ENCODE results near the gene ARHGAP15. TPM values are rescaled to one million over a fixed set of nuclear protein-coding genes. Genes with fewer than 3 reads are reported as not detected.
A peak's percentile ranks its signal among the peaks of the same experiment; 100 is the strongest.

The ARHGAP15 gene
- total RNA-seq, 1 donor from 2014 or later: 18.5 TPM

GRCh38 chr2:143280097-143280757 is 151.0 kb downstream of the ARHGAP15 start:
- no peak overlapping the region for H3K27ac ChIP-seq
- no peaks in the 10 kb centered on the region for H3K9me3 ChIP-seq
- H3K4me3 ChIP-seq: no peak overlapping the region
- TF ChIP-seq, protein P1, sequence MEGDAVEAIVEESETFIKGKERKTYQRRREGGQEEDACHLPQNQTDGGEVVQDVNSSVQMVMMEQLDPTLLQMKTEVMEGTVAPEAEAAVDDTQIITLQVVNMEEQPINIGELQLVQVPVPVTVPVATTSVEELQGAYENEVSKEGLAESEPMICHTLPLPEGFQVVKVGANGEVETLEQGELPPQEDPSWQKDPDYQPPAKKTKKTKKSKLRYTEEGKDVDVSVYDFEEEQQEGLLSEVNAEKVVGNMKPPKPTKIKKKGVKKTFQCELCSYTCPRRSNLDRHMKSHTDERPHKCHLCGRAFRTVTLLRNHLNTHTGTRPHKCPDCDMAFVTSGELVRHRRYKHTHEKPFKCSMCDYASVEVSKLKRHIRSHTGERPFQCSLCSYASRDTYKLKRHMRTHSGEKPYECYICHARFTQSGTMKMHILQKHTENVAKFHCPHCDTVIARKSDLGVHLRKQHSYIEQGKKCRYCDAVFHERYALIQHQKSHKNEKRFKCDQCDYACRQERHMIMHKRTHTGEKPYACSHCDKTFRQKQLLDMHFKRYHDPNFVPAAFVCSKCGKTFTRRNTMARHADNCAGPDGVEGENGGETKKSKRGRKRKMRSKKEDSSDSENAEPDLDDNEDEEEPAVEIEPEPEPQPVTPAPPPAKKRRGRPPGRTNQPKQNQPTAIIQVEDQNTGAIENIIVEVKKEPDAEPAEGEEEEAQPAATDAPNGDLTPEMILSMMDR (IDR thresholded peaks at IDR 0.05): no peak
- no peak for DNase-seq
- no peaks in the 10 kb centered on the region for H3K4me1 ChIP-seq
- no peak for ATAC-seq
- no peaks in the 10 kb centered on the region for H3K36me3 ChIP-seq
- no peaks in the 10 kb centered on the region for H3K27me3 ChIP-seq (ENCODE audit: low read depth)
- intact Hi-C loops (cut with DNase I): no loop called here

DNA sequence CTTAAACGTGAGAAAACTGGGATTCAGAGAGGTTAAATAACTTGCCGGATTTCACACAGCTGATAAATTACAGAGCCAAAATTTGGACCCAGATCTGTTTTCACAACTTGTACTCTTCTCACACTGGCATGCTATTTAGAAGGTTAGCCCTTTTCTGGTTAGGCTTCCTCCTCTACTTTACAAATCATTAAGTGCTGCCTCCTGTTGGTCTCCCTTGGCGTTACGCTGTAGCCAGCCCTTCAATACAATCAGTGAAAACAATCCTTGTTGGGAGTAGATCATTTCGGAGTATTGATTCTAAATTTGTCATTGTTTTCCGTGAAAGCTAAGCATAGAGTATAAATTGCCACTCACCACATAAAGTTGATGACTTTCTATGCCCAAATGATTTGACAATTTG is 153.5 kb downstream of the ARHGAP15 start:
- H3K27ac ChIP-seq: no peak overlapping the region
- intact Hi-C loops (cut with DNase I): no loop called here
- no peak for ATAC-seq

GRCh38 chr2:143284087-143284675 is 155.0 kb downstream of the ARHGAP15 start:
- intact Hi-C loops (cut with DNase I): no loop called here
- Histone ChIP-seq H3K27me3 (ENCODE audit: low read depth) (no peaks in the 10 kb centered on the region), H3K9me3 (no peaks in the 10 kb centered on the region), H3K36me3 (no peaks in the 10 kb centered on the region), H3K4me3 (no peak overlapping the region), H3K4me1 (no peaks in the 10 kb centered on the region), H3K27ac (no peak overlapping the region)
- ATAC-seq (peak; percentile 59 to 65), DNase-seq (no peak)
- TF ChIP-seq, protein P1 (IDR thresholded peaks at IDR 0.05): peak; percentile 58

More for the DNA sequence above, 153.5 kb downstream of the ARHGAP15 start:
- no peaks in the 10 kb centered on the region for H3K36me3 ChIP-seq
- no peaks in the 10 kb centered on the region for H3K27me3 ChIP-seq (ENCODE audit: low read depth)
- H3K9me3 ChIP-seq: no peaks in the 10 kb centered on the region
- DNase-seq: no peak
- no peaks in the 10 kb centered on the region for H3K4me1 ChIP-seq
- no peak overlapping the region for H3K4me3 ChIP-seq
- TF ChIP-seq, protein P1 (IDR thresholded peaks at IDR 0.05): no peak

DNA sequence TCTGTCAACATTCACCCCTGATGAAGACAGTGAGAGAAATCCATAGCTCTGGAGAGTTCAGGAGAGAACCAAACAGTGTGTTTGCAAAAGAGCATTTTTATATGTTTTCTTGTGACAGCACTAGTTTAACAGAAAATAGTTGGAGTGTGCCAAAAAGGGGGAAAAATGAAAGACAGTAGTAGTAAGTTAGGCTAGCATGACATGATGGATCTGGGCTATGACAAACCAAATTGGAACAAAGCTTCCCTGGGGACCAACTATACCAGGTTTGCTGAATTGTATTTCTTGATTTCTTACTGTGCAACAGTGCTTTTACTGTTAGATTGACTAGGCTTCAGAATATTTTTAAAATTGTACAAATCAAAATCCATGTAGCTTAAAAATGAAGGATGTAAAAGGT is 159.8 kb downstream of the ARHGAP15 start:
- H3K27me3 ChIP-seq (ENCODE audit: low read depth): no peaks in the 10 kb centered on the region
- ATAC-seq: no peak
- no peak overlapping the region for H3K4me3 ChIP-seq
- no peaks in the 10 kb centered on the region for H3K36me3 ChIP-seq
- TF ChIP-seq, protein P1 (IDR thresholded peaks at IDR 0.05): no peak
- intact Hi-C loops (cut with DNase I): no loop called here
- H3K27ac ChIP-seq: no peak overlapping the region
- H3K4me1 ChIP-seq: no peaks in the 10 kb centered on the region
- H3K9me3 ChIP-seq: no peaks in the 10 kb centered on the region
- no peak for DNase-seq

DNA sequence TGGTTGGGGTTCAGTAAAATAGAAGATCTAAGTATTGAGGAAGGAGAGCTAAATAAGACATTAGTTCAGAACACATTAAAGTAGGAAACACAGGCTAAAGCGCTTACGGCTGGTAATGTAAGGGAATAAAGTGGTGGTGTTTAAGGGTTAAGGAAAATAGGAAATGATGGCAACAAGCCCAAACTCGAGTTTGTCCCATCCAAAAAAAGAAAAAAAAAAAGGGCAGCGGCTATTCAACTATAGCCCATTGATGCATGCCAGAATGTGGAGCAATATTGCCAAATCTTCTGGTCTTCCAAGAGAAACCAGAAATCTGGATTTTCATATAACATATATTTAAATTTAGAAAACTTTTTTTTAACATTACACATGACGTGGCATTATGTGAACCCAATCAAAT is 161.0 kb downstream of the ARHGAP15 start:
- no peaks in the 10 kb centered on the region for H3K4me1 ChIP-seq
- intact Hi-C loops (cut with DNase I): no loop called here
- H3K36me3 ChIP-seq: no peaks in the 10 kb centered on the region
- TF ChIP-seq, protein P1 (IDR thresholded peaks at IDR 0.05): no peak
- ATAC-seq: no peak
- no peak for DNase-seq
- no peak overlapping the region for H3K27ac ChIP-seq
- H3K27me3 ChIP-seq (ENCODE audit: low read depth): no peaks in the 10 kb centered on the region
- H3K9me3 ChIP-seq: no peaks in the 10 kb centered on the region
- H3K4me3 ChIP-seq: no peak overlapping the region

Data from lower lobe of right lung (tissue), 2 donors.